Stimulated activated CD4-positive, alpha-beta T cell treated with anti-CD3 and anti-CD28 coated beads, Interleukin-1b, Interleukin-23, amount 100 ng/mL, for 24 hours (primary cell): ENCODE measurements around the gene QRICH2.
"Not testable (repeated sequence)": the region's sequence is repeated elsewhere in the genome, so short reads cannot be mapped to it uniquely, and the experiment has no call there.

Experiments
- DNase-seq, 4 experiments: peaks; one replicate each; pipeline ENCODE4 v3.0.0-alpha.2; 2020; ENCODE audit warnings: low read depth in 4 of 4, low spot score in 1 of 4

QRICH2 gene

GRCh38 chr17:76248013-76248782, 59.9 kb downstream of the QRICH2 start:
- DNase-seq: no peak

- DNase-seq: no peak
Measured at GRCh38 chr17:76247304-76247703, 60.8 kb downstream of the QRICH2 start.

GRCh38 chr17:76246080-76247066, 61.7 kb downstream of the QRICH2 start:
- DNase-seq: no peak

- not testable (repeated sequence) for DNase-seq
Measured at GRCh38 chr17:76244721-76245120, 63.4 kb downstream of the QRICH2 start.

- no peak for DNase-seq
Measured at GRCh38 chr17:76243826-76244679, 64.0 kb downstream of the QRICH2 start.

- DNase-seq: no peak
Measured at GRCh38 chr17:76241691-76242255, 66.3 kb downstream of the QRICH2 start.

- no peak for DNase-seq
Measured at GRCh38 chr17:76241204-76241538, 66.9 kb downstream of the QRICH2 start.

GRCh38 chr17:76240461-76241203, 67.4 kb downstream of the QRICH2 start, which contains the start of gene RNF157:
RNF157 (minus strand) TSS chr17:76240493; CDS start chr17:76240240, 253 bp downstream.
- peak in 2 of 4 experiments; percentile 40 to 42 for DNase-seq

- DNase-seq: no peak
Measured at GRCh38 chr17:76239538-76240274, 68.4 kb downstream of the QRICH2 start.

- no peak for DNase-seq
Measured at GRCh38 chr17:76238847-76239537, 69.1 kb downstream of the QRICH2 start.

- DNase-seq: no peak
Measured at GRCh38 chr17:76237859-76238313, 70.2 kb downstream of the QRICH2 start.

GRCh38 chr17:76236603-76237002, 71.5 kb downstream of the QRICH2 start:
- DNase-seq: no peak

GRCh38 chr17:76235883-76236282, 72.2 kb downstream of the QRICH2 start:
- no peak for DNase-seq

- DNase-seq: no peak
Measured at GRCh38 chr17:76234354-76234679, 73.8 kb downstream of the QRICH2 start.

- DNase-seq: no peak
Measured at GRCh38 chr17:76233588-76234353, 74.3 kb downstream of the QRICH2 start.

GRCh38 chr17:76232342-76232741, 75.7 kb downstream of the QRICH2 start:
- no peak for DNase-seq

GRCh38 chr17:76226749-76227148, 81.3 kb downstream of the QRICH2 start:
- DNase-seq: not testable (repeated sequence)
